ENCODE data around the gene FAM131C. TPM values are rescaled to one million over a fixed set of nuclear protein-coding genes. Genes with fewer than 3 reads are reported as not detected.
"Not testable (repeated sequence)": the region's sequence is repeated elsewhere in the genome, so short reads cannot be mapped to it uniquely, and the experiment has no call there.

Gene FAM131C
- total RNA-seq, 1 donor from 2014 or later, result 1.4 TPM

DNA sequence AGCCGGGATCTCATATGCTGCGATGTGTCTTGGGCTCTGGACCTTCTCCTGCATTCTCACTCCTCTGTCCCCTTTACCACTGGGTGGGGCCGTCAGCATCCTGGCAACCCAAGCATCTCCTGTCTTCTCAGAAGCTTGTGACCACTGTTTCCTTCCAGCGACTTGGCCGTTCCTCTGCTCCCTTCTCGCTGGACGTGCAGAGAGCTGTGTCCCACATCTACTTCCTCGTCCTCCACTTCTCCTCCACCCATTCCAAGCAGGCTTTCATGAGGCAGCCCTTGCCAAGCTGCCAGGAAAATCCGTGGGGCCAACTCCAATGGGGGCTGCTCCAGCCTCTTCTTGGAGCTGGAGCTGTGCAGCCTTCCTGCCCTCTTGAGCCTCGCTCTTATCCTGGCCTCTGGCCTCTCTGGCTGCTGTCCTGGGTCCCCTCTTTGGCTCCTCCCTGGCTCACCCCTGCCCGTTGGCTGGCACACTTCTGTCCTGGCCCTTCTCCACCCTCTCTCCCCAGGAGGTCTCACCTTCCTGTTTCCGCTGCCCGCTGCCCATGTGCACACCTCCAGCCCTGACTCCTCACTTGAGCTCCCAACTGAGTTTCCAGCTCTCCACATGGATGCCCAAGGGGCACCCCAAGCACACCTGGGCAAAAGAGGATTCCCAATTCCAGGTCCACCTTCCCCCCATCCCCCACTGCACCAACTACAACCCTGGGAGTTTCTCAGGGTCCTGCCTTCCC, 8.7 kb downstream of the FAM131C start:
- Mint-ChIP-seq H3K27ac (peak overlapping the region; percentile 44), H3K4me1 (ENCODE audit: unreplicated experiment) (peaks cover 35% of the 10 kb centered on the region), H3K9me3 (no peaks in the 10 kb centered on the region), H3K27me3 (peaks cover 3% of the 10 kb centered on the region), H3K4me3 (no peak overlapping the region), H3K36me3 (no peaks in the 10 kb centered on the region)
- DNase-seq (ENCODE audit: extremely low spot score, unreplicated experiment), result no peak
- no peak for TF ChIP-seq CTCF (conservative IDR thresholded peaks at IDR 0.05)

- Mint-ChIP-seq H3K4me3 (no peak overlapping the region), H3K36me3 (no peaks in the 10 kb centered on the region), H3K9me3 (no peaks in the 10 kb centered on the region), H3K27ac (peak overlapping the region; percentile 57), H3K27me3 (peaks cover 3% of the 10 kb centered on the region), H3K4me1 (ENCODE audit: unreplicated experiment) (peaks cover 35% of the 10 kb centered on the region)
- DNase-seq (ENCODE audit: extremely low spot score, unreplicated experiment), result no peak
- no peak for TF ChIP-seq CTCF (conservative IDR thresholded peaks at IDR 0.05)
Observed at GRCh38 chr1:16063921-16064320, 9.5 kb downstream of the FAM131C start.

GRCh38 chr1:16063226-16063829, 10.1 kb downstream of the FAM131C start:
- H3K27me3 Mint-ChIP-seq, result peaks cover 3% of the 10 kb centered on the region
- H3K9me3 Mint-ChIP-seq, result no peaks in the 10 kb centered on the region
- no peaks in the 10 kb centered on the region for H3K36me3 Mint-ChIP-seq

DNA sequence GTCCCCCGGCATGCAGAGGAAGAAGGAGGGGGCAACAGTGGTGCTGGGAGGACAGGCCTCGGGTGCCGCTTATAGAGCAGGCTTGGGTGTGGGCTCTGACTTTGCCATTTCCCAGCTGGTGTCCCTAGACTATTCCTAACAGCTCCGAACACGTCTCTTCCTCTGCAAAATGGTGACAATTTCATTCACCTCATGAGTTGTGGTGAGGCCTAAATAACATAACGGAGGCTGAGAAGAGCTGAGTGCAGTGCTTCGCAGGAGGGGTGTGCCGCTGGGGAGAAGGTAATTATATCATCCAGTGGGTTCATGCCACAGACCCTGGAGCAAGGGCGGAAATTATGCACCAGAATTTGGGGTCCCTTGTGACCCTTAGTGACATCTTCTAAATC, 10.8 kb downstream of the FAM131C start:
- not testable (repeated sequence) for H3K9me3 Mint-ChIP-seq; H3K36me3 Mint-ChIP-seq; H3K27ac Mint-ChIP-seq; DNase-seq (ENCODE audit: extremely low spot score, unreplicated experiment); H3K27me3 Mint-ChIP-seq; H3K4me3 Mint-ChIP-seq
- H3K4me1 Mint-ChIP-seq (ENCODE audit: unreplicated experiment), result peaks cover 34% of the 10 kb centered on the region

More at GRCh38 chr1:16063226-16063829, 10.1 kb downstream of the FAM131C start:
- no peak for DNase-seq (ENCODE audit: extremely low spot score, unreplicated experiment)
- Mint-ChIP-seq H3K4me1 (ENCODE audit: unreplicated experiment) (peaks cover 35% of the 10 kb centered on the region), H3K27ac (peak overlapping the region; percentile 57), H3K4me3 (no peak overlapping the region)
- no peak for TF ChIP-seq CTCF (conservative IDR thresholded peaks at IDR 0.05)

DNA sequence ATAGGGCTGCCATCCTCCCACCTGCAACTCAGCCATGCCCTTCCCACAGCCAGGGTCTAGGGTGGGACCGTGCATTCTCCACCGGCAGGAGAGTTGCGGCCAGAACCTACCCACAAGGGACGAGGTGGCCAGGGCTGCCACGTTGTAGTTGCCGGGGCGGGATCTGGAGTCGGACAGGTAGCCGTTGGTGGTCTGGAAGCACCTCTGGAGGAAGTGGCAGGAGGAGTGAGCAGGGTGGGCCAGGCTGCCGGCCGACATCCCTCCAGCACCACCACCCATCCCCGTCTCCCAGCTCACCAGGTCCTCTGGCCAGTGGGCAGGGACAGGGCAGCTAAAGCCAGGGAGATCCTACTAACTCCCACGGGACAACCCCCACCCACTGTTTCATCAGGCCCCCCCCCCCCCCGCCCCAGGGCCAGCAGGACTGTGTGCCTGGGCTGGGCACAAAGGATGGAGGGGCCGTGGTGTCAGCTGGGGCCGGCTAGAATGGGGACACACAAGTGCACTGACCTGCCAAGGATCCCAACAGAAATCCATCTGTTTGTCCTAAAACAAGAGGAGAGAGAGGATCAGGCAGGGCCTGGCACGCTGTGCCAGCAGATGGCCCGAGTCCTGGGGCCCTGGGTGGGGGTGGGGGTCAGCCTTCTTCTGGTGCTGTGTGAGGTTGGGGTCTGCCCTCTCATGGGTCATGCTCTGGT, 11.3 kb downstream of the FAM131C start:
- H3K27ac Mint-ChIP-seq; H3K9me3 Mint-ChIP-seq; H3K27me3 Mint-ChIP-seq; H3K36me3 Mint-ChIP-seq; H3K4me3 Mint-ChIP-seq; DNase-seq (ENCODE audit: extremely low spot score, unreplicated experiment): not testable (repeated sequence)
- peaks cover 29% of the 10 kb centered on the region for H3K4me1 Mint-ChIP-seq (ENCODE audit: unreplicated experiment)

- no peak for TF ChIP-seq CTCF (conservative IDR thresholded peaks at IDR 0.05)
- Mint-ChIP-seq H3K9me3 (no peaks in the 10 kb centered on the region), H3K4me1 (ENCODE audit: unreplicated experiment) (peaks cover 30% of the 10 kb centered on the region), H3K36me3 (no peaks in the 10 kb centered on the region), H3K27ac (peak overlapping the region; percentile 9), H3K27me3 (peaks cover 3% of the 10 kb centered on the region), H3K4me3 (peak overlapping the region; percentile 60)
- DNase-seq (ENCODE audit: extremely low spot score, unreplicated experiment), result no peak
Observed at GRCh38 chr1:16061266-16061665, 12.2 kb downstream of the FAM131C start.

- H3K27me3 Mint-ChIP-seq; H3K27ac Mint-ChIP-seq; DNase-seq (ENCODE audit: extremely low spot score, unreplicated experiment); H3K4me3 Mint-ChIP-seq; H3K9me3 Mint-ChIP-seq; H3K36me3 Mint-ChIP-seq: not testable (repeated sequence)
- H3K4me1 Mint-ChIP-seq (ENCODE audit: unreplicated experiment), result peaks cover 17% of the 10 kb centered on the region
Observed at GRCh38 chr1:16058394-16059120, 14.9 kb downstream of the FAM131C start.

- not testable (repeated sequence) for H3K36me3 Mint-ChIP-seq; H3K9me3 Mint-ChIP-seq; DNase-seq (ENCODE audit: extremely low spot score, unreplicated experiment); H3K4me3 Mint-ChIP-seq; H3K27me3 Mint-ChIP-seq; H3K27ac Mint-ChIP-seq
- H3K4me1 Mint-ChIP-seq (ENCODE audit: unreplicated experiment), result peaks cover 16% of the 10 kb centered on the region
Observed at GRCh38 chr1:16057314-16057915, 16.0 kb downstream of the FAM131C start.

DNA sequence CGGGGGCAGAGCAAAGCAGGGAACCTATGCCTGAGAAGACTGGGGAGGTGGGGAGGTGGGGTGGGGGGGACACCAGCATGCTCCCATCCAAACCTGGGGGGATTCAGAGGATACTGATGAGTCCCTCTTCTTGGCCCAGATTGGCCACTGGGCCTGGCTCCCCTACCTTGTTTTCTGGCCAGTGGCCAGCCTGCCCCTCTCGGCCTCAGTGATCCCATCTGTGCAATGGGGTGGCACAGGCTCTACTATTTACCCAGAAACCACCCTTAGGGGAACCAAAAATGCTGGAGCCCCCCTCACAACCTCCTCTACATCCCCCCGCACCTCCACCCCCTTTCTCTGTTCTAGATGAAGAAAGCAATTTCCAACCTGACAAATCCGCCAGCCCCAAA, 16.9 kb downstream of the FAM131C start:
- not testable (repeated sequence) for DNase-seq (ENCODE audit: extremely low spot score, unreplicated experiment); H3K27me3 Mint-ChIP-seq; H3K36me3 Mint-ChIP-seq; H3K4me3 Mint-ChIP-seq; H3K9me3 Mint-ChIP-seq
- Mint-ChIP-seq H3K27ac (peak overlapping the region; percentile 68), H3K4me1 (ENCODE audit: unreplicated experiment) (peaks cover 16% of the 10 kb centered on the region)

Data from type B pancreatic cell (in vitro differentiated cells).